H9 (cell line): ENCODE measurements around the gene ASIC4. TPM values are rescaled to one million over a fixed set of nuclear protein-coding genes. Genes with fewer than 3 reads are reported as not detected.

ENCODE experiments used
- DNase-seq: peaks from one replicate; pipeline ENCODE4 v3.0.0-alpha.2; 2017
- H2AFZ ChIP-seq: one replicate; pipeline ENCODE4 v1.6.1; 2013; ENCODE audit warnings: mild to moderate bottlenecking, low read length, control low read depth, moderate library complexity
- H2AK5ac ChIP-seq: 2 replicates; pipeline ENCODE4 v1.6.1; 2013; ENCODE audit warnings: low read length, control low read depth, mixed read lengths; ENCODE audit not compliant: insufficient read length
- H2BK120ac ChIP-seq: one replicate; pipeline ENCODE4 v1.6.1; 2013; ENCODE audit warnings: low read depth, mild to moderate bottlenecking, low read length, control low read depth, inconsistent platforms; ENCODE audit not compliant: poor library complexity, severe bottlenecking
- H2BK12ac ChIP-seq: 2 replicates; pipeline ENCODE4 v1.6.1; 2013; ENCODE audit warnings: low read length, control low read depth, mixed read lengths, low read depth; ENCODE audit not compliant: insufficient read length
- H2BK15ac ChIP-seq: 2 replicates; pipeline ENCODE4 v1.6.1; 2013; ENCODE audit warnings: low read depth, low read length, control low read depth
- H2BK20ac ChIP-seq: one replicate; pipeline ENCODE4 v1.6.1; 2013; ENCODE audit warnings: low read depth, mild to moderate bottlenecking, low read length, control low read depth, inconsistent platforms; ENCODE audit not compliant: poor library complexity, severe bottlenecking
- H2BK5ac ChIP-seq: 2 replicates; pipeline ENCODE4 v1.6.1; 2013; ENCODE audit warnings: low read length, control low read depth, mixed read lengths; ENCODE audit not compliant: insufficient read length
- H3K14ac ChIP-seq: 2 replicates; pipeline ENCODE4 v1.6.1; 2013; ENCODE audit warnings: low read length, control low read depth; ENCODE audit not compliant: insufficient read depth
- H3K18ac ChIP-seq: 2 replicates; pipeline ENCODE4 v1.6.1; 2013; ENCODE audit warnings: low read depth, mild to moderate bottlenecking, mixed read lengths, low read length, control low read depth; ENCODE audit not compliant: insufficient read length
- H3K23ac ChIP-seq: 2 replicates; pipeline ENCODE4 v1.6.1; 2013; ENCODE audit warnings: low read length, control low read depth, mixed read lengths, low read depth; ENCODE audit not compliant: insufficient read length
- H3K23me2 ChIP-seq: 2 replicates; pipeline ENCODE4 v1.6.1; 2013; ENCODE audit warnings: low read depth, mild to moderate bottlenecking, mixed read lengths, low read length, control low read depth; ENCODE audit not compliant: insufficient read length, poor library complexity, severe bottlenecking
- H3K27ac ChIP-seq: 2 replicates; pipeline ENCODE4 v1.5.1; 2013; ENCODE audit warnings: low read length, control low read depth, mixed read lengths, low read depth; ENCODE audit not compliant: insufficient read length
- H3K27me3 ChIP-seq: 2 replicates; pipeline ENCODE4 v1.6.1; 2013; ENCODE audit warnings: low read length, control low read depth, inconsistent platforms; ENCODE audit not compliant: insufficient read depth
- H3K4ac ChIP-seq: 2 replicates; pipeline ENCODE4 v1.6.1; 2013; ENCODE audit warnings: low read depth, mild to moderate bottlenecking, control low read depth, inconsistent platforms, low read length, moderate library complexity
- H3K4me1 ChIP-seq: 2 replicates; pipeline ENCODE4 v1.6.1; 2013; ENCODE audit warnings: low read length, control low read depth, inconsistent platforms; ENCODE audit not compliant: insufficient read depth
- H3K4me2 ChIP-seq: 2 replicates; pipeline ENCODE4 v1.6.1; 2013; ENCODE audit warnings: low read length, control low read depth, mixed read lengths; ENCODE audit not compliant: insufficient read length, insufficient read depth
- H3K56ac ChIP-seq: 2 replicates; pipeline ENCODE4 v1.6.1; 2013; ENCODE audit warnings: low read depth, mild to moderate bottlenecking, mixed read lengths, low read length, control low read depth; ENCODE audit not compliant: insufficient read length
- H3K79me1 ChIP-seq: 2 replicates; pipeline ENCODE4 v1.6.1; 2013; ENCODE audit warnings: low read depth, mild to moderate bottlenecking, moderate library complexity, low read length, control low read depth, inconsistent platforms; ENCODE audit not compliant: insufficient read depth, poor library complexity, severe bottlenecking
- H3K79me2 ChIP-seq: 2 replicates; pipeline ENCODE4 v1.6.1; 2013; ENCODE audit warnings: low read length, control low read depth, inconsistent platforms; ENCODE audit not compliant: insufficient read depth
- H3K9ac ChIP-seq: 2 replicates; pipeline ENCODE4 v1.6.1; 2013; ENCODE audit warnings: low read length, control low read depth, mixed read lengths; ENCODE audit not compliant: insufficient read length; ENCODE audit errors: extremely low read depth
- H3K9me3 ChIP-seq: one replicate; pipeline ENCODE4 v1.6.1; 2013; ENCODE audit warnings: low read depth, low read length, inconsistent platforms; ENCODE audit not compliant: control insufficient read depth
- H3T11ph ChIP-seq: one replicate; pipeline ENCODE4 v1.6.1; 2013; ENCODE audit warnings: mild to moderate bottlenecking, low read length, control low read depth, inconsistent platforms
- H4K20me1 ChIP-seq: one replicate; pipeline ENCODE4 v1.6.1; 2013; ENCODE audit not compliant: control insufficient read depth, insufficient read length, insufficient read depth
- H4K5ac ChIP-seq: 2 replicates; pipeline ENCODE4 v1.6.1; 2013; ENCODE audit warnings: low read depth, mild to moderate bottlenecking, mixed read lengths, low read length, control low read depth; ENCODE audit not compliant: insufficient read length
- H4K8ac ChIP-seq: replicated peaks from 2 replicates; pipeline ENCODE4 v1.6.1; 2013; ENCODE audit warnings: low read length, control low read depth, mixed read lengths, low read depth; ENCODE audit not compliant: insufficient read length
- H4K91ac ChIP-seq: 2 replicates; pipeline ENCODE4 v1.6.1; 2013; ENCODE audit warnings: low read depth, mild to moderate bottlenecking, moderate library complexity, mixed read lengths, low read length, control low read depth; ENCODE audit not compliant: insufficient read length
- H3K27ac Mint-ChIP-seq, 3 experiments: 2 replicates in 2 of 3; 3 replicates in 1 of 3; pipeline ENCODE4 v1.8.0; 2020 to 2021; ENCODE audit warnings: mixed read lengths in 3 of 3, mild to moderate bottlenecking in 1 of 3, moderate library complexity in 1 of 3
- H3K27me3 Mint-ChIP-seq: 2 replicates; pipeline ENCODE4 v1.8.0; 2021; ENCODE audit warnings: low read depth, mild to moderate bottlenecking, moderate library complexity, mixed read lengths
- H3K36me3 Mint-ChIP-seq, 3 experiments: 2 replicates in 2 of 3; 3 replicates in 1 of 3; pipeline ENCODE4 v1.8.0; 2020 to 2021; ENCODE audit warnings: low read depth in 3 of 3, mixed read lengths in 3 of 3; ENCODE audit not compliant: insufficient read depth in 1 of 3
- H3K4me1 Mint-ChIP-seq, 2 experiments: 2 replicates each; pipeline ENCODE4 v1.8.0; 2020; ENCODE audit warnings: mixed read lengths in 2 of 2
- H3K4me3 Mint-ChIP-seq, 2 experiments: 2 replicates in 1 of 2; 3 replicates in 1 of 2; pipeline ENCODE4 v1.8.0; 2020 to 2021; ENCODE audit warnings: mild to moderate bottlenecking in 2 of 2, mixed read lengths in 2 of 2, moderate library complexity in 1 of 2
- H3K9me3 Mint-ChIP-seq, 2 experiments: 2 replicates in 1 of 2; 3 replicates in 1 of 2; pipeline ENCODE4 v1.8.0; 2020; ENCODE audit warnings: mild to moderate bottlenecking in 2 of 2, mixed read lengths in 2 of 2, moderate library complexity in 1 of 2
- CTCF ChIP-seq: fragments of 200-600 bp; sonication (generic); conservative IDR thresholded peaks from 3 replicates; pipeline ENCODE4 v1.8.0; 2021; ENCODE audit warnings: antibody characterized with exemption, mild to moderate bottlenecking
- WGBS: extraction: QIAGEN DNeasy Blood & Tissue Kit; methylation state at CpG from one replicate; pipeline ENCODE4 v1.1.7; 2013; ENCODE audit warnings: missing lambda C conversion rate, low lambda C conversion rate, mixed read lengths; ENCODE audit not compliant: insufficient read length; ENCODE audit errors: extremely low coverage; 5-methylcytosine and 5-hydroxymethylcytosine counted together
- total RNA-seq: library from RNA; stranded (reverse); gene quantifications from 2 replicates; pipeline ENCODE4 v1.2.1, GENCODE V29; 2021

Gene ASIC4
- total RNA-seq, 1 experiment from 2014 or later = 0.37 TPM

- no peak overlapping the region for H3K27ac ChIP-seq
- H3K18ac ChIP-seq = no peak overlapping the region
- no peak overlapping the region for H3K4ac ChIP-seq
- no peak overlapping the region for H2AFZ ChIP-seq
- peaks cover 16% of the 10 kb centered on the region; the same call in 1 of the 2 replicates for H3K27me3 ChIP-seq
- no peak for TF ChIP-seq CTCF
- no peak overlapping the region for H2BK20ac ChIP-seq
- no peaks in the 10 kb centered on the region for H4K20me1 ChIP-seq
- H2BK120ac ChIP-seq = no peak overlapping the region
- H3K79me2 ChIP-seq = no peaks in the 10 kb centered on the region
- no peaks in the 10 kb centered on the region for H3K9me3 ChIP-seq
- no peaks in the 10 kb centered on the region for H3K79me1 ChIP-seq
- no peak overlapping the region for H4K5ac ChIP-seq
- H3K4me1 Mint-ChIP-seq = peaks cover 36 to 47% of the 10 kb centered on the region in 2 experiments
- no peak overlapping the region for H4K91ac ChIP-seq
- no peak overlapping the region for H3T11ph ChIP-seq
- no peak overlapping the region for H3K23ac ChIP-seq
- H3K27ac Mint-ChIP-seq = no peak overlapping the region
- WGBS = no CpG with 5 or more reads among the region's 9 CpGs
- no peak overlapping the region for H3K4me3 Mint-ChIP-seq
- no peak overlapping the region for H3K4me2 ChIP-seq
- H3K9me3 Mint-ChIP-seq = no peaks in the 10 kb centered on the region
- no peak overlapping the region for H3K14ac ChIP-seq
- H4K8ac ChIP-seq = no peak overlapping the region
- no peak overlapping the region for H2BK15ac ChIP-seq
- no peaks in the 10 kb centered on the region for H3K23me2 ChIP-seq
- H3K4me1 ChIP-seq = peaks cover 2% of the 10 kb centered on the region
- no peak overlapping the region for H2AK5ac ChIP-seq
- no peak overlapping the region for H2BK12ac ChIP-seq
- H3K27me3 Mint-ChIP-seq = peaks cover 53% of the 10 kb centered on the region
- H3K36me3 Mint-ChIP-seq = no peaks in the 10 kb centered on the region
- H3K9ac ChIP-seq = no peak overlapping the region
- DNase-seq = no peak
- no peak overlapping the region for H3K56ac ChIP-seq
- H2BK5ac ChIP-seq = no peak overlapping the region
Observed at GRCh38 chr2:219489315-219489714, 25.0 kb upstream of the ASIC4 start.
